ENCODE results near the gene GPC3.

The GPC3 gene

GRCh38 chrX:133576876-133577275 is 408.5 kb downstream of the GPC3 start:
- Histone ChIP-seq H3K36me3 (ENCODE audit: control insufficient read depth in 2 of 2, insufficient read depth in 2 of 2, low read length in 2 of 2) (no peaks in the 10 kb centered on the region), H3K27me3 (ENCODE audit: control insufficient read depth in 2 of 2, insufficient read depth in 2 of 2, low read length in 2 of 2) (peaks cover 0 to 2% of the 10 kb centered on the region in 2 donors), H3K9ac (ENCODE audit: low read depth in 1 of 2, low read length in 2 of 2) (no peak overlapping the region)

GRCh38 chrX:133575501-133576136 is 409.8 kb downstream of the GPC3 start:
- no peak overlapping the region for H3K4me3 ChIP-seq (ENCODE audit: low read length in 2 of 2)
- H3K27me3 ChIP-seq (ENCODE audit: control insufficient read depth in 2 of 2, insufficient read depth in 2 of 2, low read length in 2 of 2): peaks cover 0 to 2% of the 10 kb centered on the region in 2 donors
- no peaks in the 10 kb centered on the region for H3K4me1 ChIP-seq (ENCODE audit: control insufficient read depth in 2 of 2, insufficient read depth in 2 of 2, low read length in 2 of 2)
- no peaks in the 10 kb centered on the region for H3K36me3 ChIP-seq (ENCODE audit: control insufficient read depth in 2 of 2, insufficient read depth in 2 of 2, low read length in 2 of 2)
- H3K9ac ChIP-seq (ENCODE audit: low read depth in 1 of 2, low read length in 2 of 2): no peak overlapping the region
- H3K9me3 ChIP-seq (ENCODE audit: control insufficient read depth in 2 of 2, low read length in 2 of 2): no peaks in the 10 kb centered on the region
- no peak overlapping the region for H3K27ac ChIP-seq (ENCODE audit: low read depth in 2 of 2, low read length in 2 of 2)

More at GRCh38 chrX:133576876-133577275, 408.5 kb downstream of the GPC3 start:
- Histone ChIP-seq H3K4me3 (ENCODE audit: low read length in 2 of 2) (no peak overlapping the region), H3K27ac (ENCODE audit: low read depth in 2 of 2, low read length in 2 of 2) (no peak overlapping the region), H3K4me1 (ENCODE audit: control insufficient read depth in 2 of 2, insufficient read depth in 2 of 2, low read length in 2 of 2) (no peaks in the 10 kb centered on the region), H3K9me3 (ENCODE audit: control insufficient read depth in 2 of 2, low read length in 2 of 2) (no peaks in the 10 kb centered on the region)

GRCh38 chrX:133574716-133575115 is 410.7 kb downstream of the GPC3 start:
- H3K4me1 ChIP-seq (ENCODE audit: control insufficient read depth in 2 of 2, insufficient read depth in 2 of 2, low read length in 2 of 2): no peaks in the 10 kb centered on the region
- H3K9ac ChIP-seq (ENCODE audit: low read depth in 1 of 2, low read length in 2 of 2): no peak overlapping the region
- no peaks in the 10 kb centered on the region for H3K9me3 ChIP-seq (ENCODE audit: control insufficient read depth in 2 of 2, low read length in 2 of 2)
- no peak overlapping the region for H3K27ac ChIP-seq (ENCODE audit: low read depth in 2 of 2, low read length in 2 of 2)
- peaks cover 0 to 2% of the 10 kb centered on the region in 2 donors for H3K27me3 ChIP-seq (ENCODE audit: control insufficient read depth in 2 of 2, insufficient read depth in 2 of 2, low read length in 2 of 2)
- no peak overlapping the region for H3K4me3 ChIP-seq (ENCODE audit: low read length in 2 of 2)
- H3K36me3 ChIP-seq (ENCODE audit: control insufficient read depth in 2 of 2, insufficient read depth in 2 of 2, low read length in 2 of 2): no peaks in the 10 kb centered on the region

- Histone ChIP-seq H3K27me3 (ENCODE audit: control insufficient read depth in 2 of 2, insufficient read depth in 2 of 2, low read length in 2 of 2) (no peaks in the 10 kb centered on the region), H3K9ac (ENCODE audit: low read depth in 1 of 2, low read length in 2 of 2) (no peak overlapping the region), H3K27ac (ENCODE audit: low read depth in 2 of 2, low read length in 2 of 2) (no peak overlapping the region), H3K4me3 (ENCODE audit: low read length in 2 of 2) (no peak overlapping the region), H3K36me3 (ENCODE audit: control insufficient read depth in 2 of 2, insufficient read depth in 2 of 2, low read length in 2 of 2) (no peaks in the 10 kb centered on the region), H3K4me1 (ENCODE audit: control insufficient read depth in 2 of 2, insufficient read depth in 2 of 2, low read length in 2 of 2) (no peaks in the 10 kb centered on the region), H3K9me3 (ENCODE audit: control insufficient read depth in 2 of 2, low read length in 2 of 2) (no peaks in the 10 kb centered on the region)
Observed at GRCh38 chrX:133570549-133570948, 414.8 kb downstream of the GPC3 start.

- Histone ChIP-seq H3K4me3 (ENCODE audit: low read length in 2 of 2) (no peak overlapping the region), H3K27me3 (ENCODE audit: control insufficient read depth in 2 of 2, insufficient read depth in 2 of 2, low read length in 2 of 2) (no peaks in the 10 kb centered on the region), H3K36me3 (ENCODE audit: control insufficient read depth in 2 of 2, insufficient read depth in 2 of 2, low read length in 2 of 2) (no peaks in the 10 kb centered on the region), H3K9ac (ENCODE audit: low read depth in 1 of 2, low read length in 2 of 2) (no peak overlapping the region), H3K9me3 (ENCODE audit: control insufficient read depth in 2 of 2, low read length in 2 of 2) (no peaks in the 10 kb centered on the region), H3K27ac (ENCODE audit: low read depth in 2 of 2, low read length in 2 of 2) (no peak overlapping the region), H3K4me1 (ENCODE audit: control insufficient read depth in 2 of 2, insufficient read depth in 2 of 2, low read length in 2 of 2) (no peaks in the 10 kb centered on the region)
Observed at GRCh38 chrX:133569217-133569616, 416.2 kb downstream of the GPC3 start.

- Histone ChIP-seq H3K9ac (ENCODE audit: low read depth in 1 of 2, low read length in 2 of 2) (no peak overlapping the region), H3K4me1 (ENCODE audit: control insufficient read depth in 2 of 2, insufficient read depth in 2 of 2, low read length in 2 of 2) (no peaks in the 10 kb centered on the region), H3K27me3 (ENCODE audit: control insufficient read depth in 2 of 2, insufficient read depth in 2 of 2, low read length in 2 of 2) (no peaks in the 10 kb centered on the region), H3K4me3 (ENCODE audit: low read length in 2 of 2) (no peak overlapping the region), H3K36me3 (ENCODE audit: control insufficient read depth in 2 of 2, insufficient read depth in 2 of 2, low read length in 2 of 2) (no peaks in the 10 kb centered on the region), H3K27ac (ENCODE audit: low read depth in 2 of 2, low read length in 2 of 2) (no peak overlapping the region), H3K9me3 (ENCODE audit: control insufficient read depth in 2 of 2, low read length in 2 of 2) (no peaks in the 10 kb centered on the region)
Observed at GRCh38 chrX:133568109-133568508, 417.3 kb downstream of the GPC3 start.

GRCh38 chrX:133566876-133567275 is 418.5 kb downstream of the GPC3 start:
- no peaks in the 10 kb centered on the region for H3K9me3 ChIP-seq (ENCODE audit: control insufficient read depth in 2 of 2, low read length in 2 of 2)
- no peaks in the 10 kb centered on the region for H3K27me3 ChIP-seq (ENCODE audit: control insufficient read depth in 2 of 2, insufficient read depth in 2 of 2, low read length in 2 of 2)
- H3K27ac ChIP-seq (ENCODE audit: low read depth in 2 of 2, low read length in 2 of 2): no peak overlapping the region
- H3K36me3 ChIP-seq (ENCODE audit: control insufficient read depth in 2 of 2, insufficient read depth in 2 of 2, low read length in 2 of 2): no peaks in the 10 kb centered on the region
- no peak overlapping the region for H3K4me3 ChIP-seq (ENCODE audit: low read length in 2 of 2)
- no peak overlapping the region for H3K9ac ChIP-seq (ENCODE audit: low read depth in 1 of 2, low read length in 2 of 2)
- no peaks in the 10 kb centered on the region for H3K4me1 ChIP-seq (ENCODE audit: control insufficient read depth in 2 of 2, insufficient read depth in 2 of 2, low read length in 2 of 2)

- no peak overlapping the region for H3K4me3 ChIP-seq (ENCODE audit: low read length in 2 of 2)
- no peaks in the 10 kb centered on the region for H3K4me1 ChIP-seq (ENCODE audit: control insufficient read depth in 2 of 2, insufficient read depth in 2 of 2, low read length in 2 of 2)
- no peak overlapping the region for H3K27ac ChIP-seq (ENCODE audit: low read depth in 2 of 2, low read length in 2 of 2)
- H3K9me3 ChIP-seq (ENCODE audit: control insufficient read depth in 2 of 2, low read length in 2 of 2): no peaks in the 10 kb centered on the region
- no peaks in the 10 kb centered on the region for H3K36me3 ChIP-seq (ENCODE audit: control insufficient read depth in 2 of 2, insufficient read depth in 2 of 2, low read length in 2 of 2)
- no peak overlapping the region for H3K9ac ChIP-seq (ENCODE audit: low read depth in 1 of 2, low read length in 2 of 2)
- H3K27me3 ChIP-seq (ENCODE audit: control insufficient read depth in 2 of 2, insufficient read depth in 2 of 2, low read length in 2 of 2): peaks cover 0 to 3% of the 10 kb centered on the region in 2 donors
Observed at GRCh38 chrX:133563705-133564104, 421.7 kb downstream of the GPC3 start.

GRCh38 chrX:133561251-133561650 is 424.1 kb downstream of the GPC3 start:
- no peaks in the 10 kb centered on the region for H3K36me3 ChIP-seq (ENCODE audit: control insufficient read depth in 2 of 2, insufficient read depth in 2 of 2, low read length in 2 of 2)
- H3K27me3 ChIP-seq (ENCODE audit: control insufficient read depth in 2 of 2, insufficient read depth in 2 of 2, low read length in 2 of 2): peaks cover 0 to 3% of the 10 kb centered on the region in 2 donors
- no peak overlapping the region for H3K4me3 ChIP-seq (ENCODE audit: low read length in 2 of 2)
- no peaks in the 10 kb centered on the region for H3K9me3 ChIP-seq (ENCODE audit: control insufficient read depth in 2 of 2, low read length in 2 of 2)
- H3K27ac ChIP-seq (ENCODE audit: low read depth in 2 of 2, low read length in 2 of 2): no peak overlapping the region
- H3K9ac ChIP-seq (ENCODE audit: low read depth in 1 of 2, low read length in 2 of 2): no peak overlapping the region
- no peaks in the 10 kb centered on the region for H3K4me1 ChIP-seq (ENCODE audit: control insufficient read depth in 2 of 2, insufficient read depth in 2 of 2, low read length in 2 of 2)

- Histone ChIP-seq H3K9ac (ENCODE audit: low read depth in 1 of 2, low read length in 2 of 2) (no peak overlapping the region), H3K27ac (ENCODE audit: low read depth in 2 of 2, low read length in 2 of 2) (no peak overlapping the region), H3K4me3 (ENCODE audit: low read length in 2 of 2) (no peak overlapping the region), H3K36me3 (ENCODE audit: control insufficient read depth in 2 of 2, insufficient read depth in 2 of 2, low read length in 2 of 2) (no peaks in the 10 kb centered on the region), H3K4me1 (ENCODE audit: control insufficient read depth in 2 of 2, insufficient read depth in 2 of 2, low read length in 2 of 2) (no peaks in the 10 kb centered on the region), H3K9me3 (ENCODE audit: control insufficient read depth in 2 of 2, low read length in 2 of 2) (peaks cover 2% of the 10 kb centered on the region in 2 donors), H3K27me3 (ENCODE audit: control insufficient read depth in 2 of 2, insufficient read depth in 2 of 2, low read length in 2 of 2) (peaks cover 2 to 3% of the 10 kb centered on the region in 2 donors)
Observed at GRCh38 chrX:133559909-133560308, 425.5 kb downstream of the GPC3 start.

All from mucosa of rectum (tissue), 2 donors.